ENCODE results near the gene CSNK2A1. TPM values are rescaled to one million over a fixed set of nuclear protein-coding genes. Genes with fewer than 3 reads are reported as not detected.

Gene CSNK2A1
- 100 to 1,000 TPM; 107 to 144 TPM for total RNA-seq

DNA sequence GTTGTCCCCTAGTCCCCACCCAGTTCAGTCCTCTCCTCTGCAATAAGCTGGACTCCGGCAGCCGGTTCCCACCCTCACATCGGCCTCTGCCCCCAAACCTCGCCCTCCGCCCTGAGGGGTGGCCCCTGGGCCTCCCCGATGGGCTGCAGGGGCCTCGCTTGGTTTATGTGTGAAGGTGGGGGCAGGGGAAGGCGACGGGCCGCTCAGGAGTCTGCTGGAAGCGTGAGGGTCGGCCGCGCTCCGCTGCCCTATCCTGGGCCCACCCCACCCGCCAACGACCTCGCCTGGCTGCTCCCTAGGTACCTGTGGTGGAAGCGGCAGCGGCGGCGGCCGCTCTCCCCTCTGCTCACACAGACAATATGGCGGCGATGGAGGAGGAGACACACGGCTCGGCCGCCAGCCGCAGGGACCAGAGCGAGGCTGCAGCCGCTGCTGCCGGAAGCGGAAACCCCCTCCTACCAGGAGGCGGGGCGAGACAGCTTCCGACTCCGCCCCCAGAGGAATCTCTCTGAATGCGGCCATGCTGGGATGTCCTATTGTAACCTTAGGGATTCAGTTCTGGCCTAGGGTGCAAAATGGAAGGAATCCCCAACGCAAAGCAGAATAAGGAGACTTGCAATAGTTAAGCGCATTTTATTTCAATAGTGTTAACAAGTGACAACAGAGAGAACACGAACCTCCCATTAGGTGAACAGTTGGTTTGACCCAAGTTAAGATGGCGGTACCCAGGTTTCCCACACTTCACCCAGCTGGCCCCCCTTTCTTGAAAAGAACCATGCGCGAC, at the start of gene CSNK2A1:
Gene CSNK2A1 (minus strand): TSS at position 422 of the 784 bp plus-strand sequence. CDS start 35,239 bp downstream, outside the sequence.
- Histone ChIP-seq H3K27ac (peak within 1 kb of the TSS; percentile 91), H3K36me3 (no peaks in the 10 kb centered on the region), H3K4me1 (peaks cover 3% of the 10 kb centered on the region), H3K27me3 (no peaks in the 10 kb centered on the region), H3K4me3 (peak within 1 kb of the TSS; percentile 95), H3K9ac (ENCODE audit: low read depth in 2 of 2, low read length in 2 of 2) (peak within 1 kb of the TSS; percentile 85 to 88), H3K9me3 (no peaks in the 10 kb centered on the region)
- intact Hi-C loops (cut with DNase I), result no loop called here
- peak; percentile 95 for DNase-seq
- TF ChIP-seq, protein P1, sequence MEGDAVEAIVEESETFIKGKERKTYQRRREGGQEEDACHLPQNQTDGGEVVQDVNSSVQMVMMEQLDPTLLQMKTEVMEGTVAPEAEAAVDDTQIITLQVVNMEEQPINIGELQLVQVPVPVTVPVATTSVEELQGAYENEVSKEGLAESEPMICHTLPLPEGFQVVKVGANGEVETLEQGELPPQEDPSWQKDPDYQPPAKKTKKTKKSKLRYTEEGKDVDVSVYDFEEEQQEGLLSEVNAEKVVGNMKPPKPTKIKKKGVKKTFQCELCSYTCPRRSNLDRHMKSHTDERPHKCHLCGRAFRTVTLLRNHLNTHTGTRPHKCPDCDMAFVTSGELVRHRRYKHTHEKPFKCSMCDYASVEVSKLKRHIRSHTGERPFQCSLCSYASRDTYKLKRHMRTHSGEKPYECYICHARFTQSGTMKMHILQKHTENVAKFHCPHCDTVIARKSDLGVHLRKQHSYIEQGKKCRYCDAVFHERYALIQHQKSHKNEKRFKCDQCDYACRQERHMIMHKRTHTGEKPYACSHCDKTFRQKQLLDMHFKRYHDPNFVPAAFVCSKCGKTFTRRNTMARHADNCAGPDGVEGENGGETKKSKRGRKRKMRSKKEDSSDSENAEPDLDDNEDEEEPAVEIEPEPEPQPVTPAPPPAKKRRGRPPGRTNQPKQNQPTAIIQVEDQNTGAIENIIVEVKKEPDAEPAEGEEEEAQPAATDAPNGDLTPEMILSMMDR (IDR thresholded peaks at IDR 0.05), result no peak

DNA sequence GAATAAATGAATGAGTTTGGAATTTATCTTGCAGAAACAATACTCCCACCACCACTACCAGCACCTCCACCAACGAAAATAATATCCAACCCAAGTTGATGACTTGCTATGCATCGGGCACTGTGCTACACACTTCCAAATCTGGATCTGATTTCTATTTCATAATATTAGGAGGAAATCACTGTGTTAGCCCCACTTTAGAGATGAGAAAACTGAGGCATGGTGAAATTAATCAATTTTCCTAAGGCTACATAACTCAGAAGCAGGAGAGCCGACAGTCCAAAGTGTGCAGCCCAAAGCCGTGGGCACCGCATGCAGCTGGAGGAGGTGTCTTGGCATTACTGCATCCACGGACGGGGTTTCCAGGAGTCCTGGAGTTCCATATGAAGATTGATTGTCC, 48.9 kb upstream of the CSNK2A1 start:
- Histone ChIP-seq H3K9ac (ENCODE audit: low read depth in 2 of 2, low read length in 2 of 2) (no peak overlapping the region), H3K27ac (no peak overlapping the region), H3K36me3 (no peaks in the 10 kb centered on the region), H3K4me1 (no peaks in the 10 kb centered on the region), H3K9me3 (no peaks in the 10 kb centered on the region), H3K4me3 (no peak overlapping the region), H3K27me3 (no peaks in the 10 kb centered on the region)
- DNase-seq, result no peak
- intact Hi-C loops (cut with DNase I), result no loop called here
- TF ChIP-seq, protein P1 (IDR thresholded peaks at IDR 0.05), result no peak

DNA sequence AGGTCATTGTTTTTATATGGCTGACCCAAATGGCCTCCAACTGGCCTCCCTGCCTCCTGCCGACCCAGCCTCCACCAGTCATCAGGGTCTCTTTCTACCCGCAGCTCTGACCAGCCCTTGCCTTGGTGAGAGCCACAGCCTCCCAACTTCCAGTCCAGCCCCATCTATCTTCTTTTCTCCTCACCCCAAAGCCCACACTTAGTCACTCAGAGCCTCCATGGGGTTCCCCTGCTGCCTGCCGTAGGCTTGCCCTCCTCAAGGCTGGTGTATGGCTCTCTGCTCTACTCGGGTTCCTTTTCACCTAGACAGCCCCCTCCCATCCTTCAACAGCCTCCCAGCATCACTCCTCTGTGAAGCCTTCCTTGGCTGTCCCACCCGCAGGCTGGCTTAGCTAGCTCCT, 48.4 kb upstream of the CSNK2A1 start:
- Histone ChIP-seq H3K36me3 (no peaks in the 10 kb centered on the region), H3K9ac (ENCODE audit: low read depth in 2 of 2, low read length in 2 of 2) (no peak overlapping the region), H3K4me3 (no peak overlapping the region), H3K4me1 (no peaks in the 10 kb centered on the region), H3K27me3 (no peaks in the 10 kb centered on the region), H3K9me3 (no peaks in the 10 kb centered on the region), H3K27ac (no peak overlapping the region)
- intact Hi-C loops (cut with DNase I), result no loop called here
- TF ChIP-seq, protein P1 (IDR thresholded peaks at IDR 0.05), result no peak
- no peak for DNase-seq

DNA sequence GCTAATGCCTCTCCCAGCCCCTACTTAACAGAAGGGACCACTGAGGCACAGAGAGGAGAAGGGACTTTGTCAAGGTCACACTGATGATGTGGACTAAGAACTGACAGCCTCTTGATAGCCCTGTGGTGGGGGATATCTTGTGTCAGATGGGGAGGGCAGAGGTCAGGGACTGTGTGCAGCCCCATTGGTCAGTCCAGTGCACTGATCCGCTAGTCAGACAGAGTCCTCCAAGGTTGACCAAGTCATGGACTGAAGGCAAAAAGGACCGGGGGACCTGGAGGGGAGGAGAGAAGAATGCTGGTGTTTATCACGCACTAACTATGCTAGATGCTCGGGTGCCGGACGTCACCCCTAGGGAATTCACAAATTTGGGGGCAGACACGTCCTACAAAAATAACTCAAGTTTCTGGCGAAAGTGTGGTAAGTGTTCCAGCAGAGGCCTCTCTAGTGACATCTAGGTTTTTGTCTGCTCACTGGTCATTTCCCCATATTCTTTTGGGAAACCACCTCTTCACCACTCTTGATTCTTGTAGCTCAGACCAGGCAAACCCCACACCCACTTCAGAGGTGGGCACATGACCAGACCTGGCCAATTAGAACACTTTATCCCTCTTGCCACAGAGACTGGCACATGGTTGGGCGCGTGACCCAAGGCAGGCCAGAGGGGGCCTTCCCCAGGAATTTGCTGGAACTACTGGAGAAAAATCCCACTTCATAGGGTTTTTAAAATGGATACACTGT, 45.5 kb upstream of the CSNK2A1 start:
- H3K27ac ChIP-seq, result no peak overlapping the region
- no peak overlapping the region for H3K4me3 ChIP-seq
- no peak for DNase-seq
- TF ChIP-seq, protein P1 (IDR thresholded peaks at IDR 0.05), result no peak
- no peak overlapping the region for H3K9ac ChIP-seq (ENCODE audit: low read depth in 2 of 2, low read length in 2 of 2)
- H3K36me3 ChIP-seq, result no peaks in the 10 kb centered on the region
- no peaks in the 10 kb centered on the region for H3K9me3 ChIP-seq
- intact Hi-C loops (cut with DNase I), result no loop called here
- H3K27me3 ChIP-seq, result no peaks in the 10 kb centered on the region
- no peaks in the 10 kb centered on the region for H3K4me1 ChIP-seq

DNA sequence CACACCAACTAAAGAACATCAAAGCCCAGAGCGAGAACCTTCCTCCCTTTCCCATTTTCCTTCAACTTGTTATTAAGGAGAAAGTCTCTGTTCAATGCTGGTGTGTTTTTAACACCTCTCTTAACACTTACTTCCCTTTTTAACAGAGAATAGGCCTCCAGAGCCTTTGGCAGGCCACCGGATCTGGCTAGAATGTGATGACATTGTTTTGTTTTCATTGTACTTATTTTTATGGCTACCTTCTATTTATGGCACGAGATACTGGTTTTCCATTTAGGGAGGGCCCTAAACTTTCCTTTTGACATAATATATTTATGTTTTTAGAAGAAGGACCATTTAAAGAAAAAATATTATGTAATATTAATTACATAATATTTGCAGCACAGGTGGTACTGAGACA, 44.9 kb upstream of the CSNK2A1 start:
- intact Hi-C loops (cut with DNase I), result no loop called here
- H3K36me3 ChIP-seq, result no peaks in the 10 kb centered on the region

More for the DNA sequence above, 44.9 kb upstream of the CSNK2A1 start:
- H3K9me3 ChIP-seq, result no peaks in the 10 kb centered on the region
- no peak overlapping the region for H3K27ac ChIP-seq
- H3K9ac ChIP-seq (ENCODE audit: low read depth in 2 of 2, low read length in 2 of 2), result no peak overlapping the region
- H3K4me1 ChIP-seq, result no peaks in the 10 kb centered on the region
- TF ChIP-seq, protein P1 (IDR thresholded peaks at IDR 0.05), result no peak
- no peak for DNase-seq
- no peaks in the 10 kb centered on the region for H3K27me3 ChIP-seq
- no peak overlapping the region for H3K4me3 ChIP-seq

All from colonic mucosa (tissue), 4 donors.